Ovary (tissue), 9 donors: ENCODE results near the gene IKZF1. TPM values are rescaled to one million over a fixed set of nuclear protein-coding genes. Genes with fewer than 3 reads are reported as not detected.

Source experiments
- DNase-seq, 5 donors: peaks; one replicate each; pipeline ENCODE4 v3.0.0-alpha.2; 2019 to 2020
- H3K27ac ChIP-seq, 2 donors: fragments of 200-600 bp; one replicate each; pipeline versions ENCODE4 v1.5.1 to v1.8.0; 2019 to 2022
- H3K27me3 ChIP-seq: fragments of 200-600 bp; one replicate; pipeline ENCODE4 v1.8.0; 2022
- H3K36me3 ChIP-seq: fragments of 200-600 bp; sonication (generic); one replicate; pipeline ENCODE4 v1.5.1; 2019
- H3K4me1 ChIP-seq: one replicate; pipeline ENCODE4 v1.8.1; 2013; ENCODE audit warnings: mild to moderate bottlenecking, moderate library complexity; ENCODE audit not compliant: insufficient read depth
- H3K4me3 ChIP-seq: fragments of 200-600 bp; sonication (generic); one replicate; pipeline ENCODE4 v1.5.1; 2017
- H3K9me3 ChIP-seq, 2 donors: fragments of 200-600 bp in 1 of 2; sonication (generic) in 1 of 2; one replicate each; pipeline versions ENCODE4 v1.5.1 to v1.8.1; 2013 to 2019; ENCODE audit warnings: mild to moderate bottlenecking in 1 of 2, moderate library complexity in 1 of 2
- EP300 ChIP-seq: sonication (generic); formaldehyde crosslinking; IDR thresholded peaks from one replicate; pipeline ENCODE4 v1.6.1; 2017; ENCODE audit warnings: antibody characterized with exemption
- POLR2A ChIP-seq: fragments of 450-650 bp; IDR thresholded peaks from one replicate; pipeline ENCODE4 v1.6.1; 2017; ENCODE audit warnings: antibody characterized with exemption, mild to moderate bottlenecking, moderate library complexity
- WGBS, 3 donors: extraction: QIAGEN DNeasy Blood & Tissue Kit in 1 of 3; methylation state at CpG; one replicate each; pipeline versions ENCODE4 v1.1.5 to v1.1.7; 2013 to 2017; 5-methylcytosine and 5-hydroxymethylcytosine counted together
- intact Hi-C, 4 donors: fragments of 100-400 bp; cut with DNase I; formaldehyde crosslinking; loops; one replicate each; pipeline versions ENCODE4 v1.11.0 to v1.15.1; 2022 to 2023
- polyA plus RNA-seq, 2 donors: library from polyadenylated mRNA; stranded (reverse); fragments of 200-250 nt in 1 of 2; fragments of 350-450 nt in 1 of 2; fragmentation: Illumina TruSeq in 1 of 2; extraction: RNeasy Lipid Tissue Mini Kit (QIAGEN cat#74804) in 1 of 2; gene quantifications; one replicate each; pipeline ENCODE4 v1.2.3, GENCODE V29; 2013 to 2014
- total RNA-seq, 7 donors: library from RNA; depleted of rRNA in 2 of 7; stranded (reverse); fragments of >200 nt in 2 of 7; fragmentation: NEBNext Ultra II Directional in 3 of 7; extraction: Animal tissue kit (Norgen Biotek cat#: 25700) in 3 of 7; gene quantifications; one replicate each; pipeline versions ENCODE4 v1.1.0 to v1.2.4, GENCODE V29; 2016 to 2023
- TF ChIP-seq, protein P1 (sequence below), 3 donors: fragments of 450-650 bp in 2 of 3; fragments of 200-600 bp in 1 of 3; IDR thresholded peaks; one replicate each; pipeline versions ENCODE4 v1.5.1 to v1.8.0; 2016 to 2022; ENCODE audit warnings: antibody characterized with exemption in 3 of 3, mild to moderate bottlenecking in 1 of 3
- donor health status: DM: no; HTN: no; CAD: no; lungs with moderate emphysema.
- donor health status: DM: no; HTN: no; CAD: no.
- donor health status: Bipolar disorder and iron deficiency.
- donor health status: DM: yes; HTN: yes; CAD: no.
- donor health status: DM: no; HTN: no; CAD: no.
- donor health status: DM: yes; HTN: yes; CAD: no.

The IKZF1 gene
- total and polyA plus RNA-seq, 9 donors = 0.59 to 7.5 (median 3.3) TPM

DNA sequence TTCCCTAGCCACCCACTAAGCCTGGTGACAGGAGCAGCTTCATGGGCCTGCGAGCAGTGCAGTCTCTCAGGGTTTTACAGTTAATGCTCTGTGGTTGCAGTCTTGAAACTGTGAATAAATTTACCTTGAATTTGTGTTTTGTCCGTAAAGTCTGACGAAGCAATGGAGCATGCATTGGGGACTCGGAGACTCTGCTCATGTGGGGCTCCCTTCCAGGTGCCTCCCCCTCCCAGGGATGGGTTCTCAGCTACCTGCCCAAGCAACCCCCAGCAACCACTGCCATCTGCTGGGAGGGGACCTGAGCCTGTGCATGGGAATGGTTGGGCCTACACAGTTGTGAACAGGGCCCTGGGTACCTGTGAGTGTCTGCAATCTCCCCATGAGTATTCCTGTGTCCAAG lies 36.3 kb upstream of the IKZF1 start:
- Histone ChIP-seq H3K9me3 (no peaks in the 10 kb centered on the region), H3K27me3 (no peaks in the 10 kb centered on the region), H3K36me3 (no peaks in the 10 kb centered on the region), H3K27ac (no peak overlapping the region), H3K4me1 (no peaks in the 10 kb centered on the region), H3K4me3 (no peak overlapping the region)
- intact Hi-C loops = no loop called here
- DNase-seq = no peak
- TF ChIP-seq POLR2A = no peak
- TF ChIP-seq, protein P1, sequence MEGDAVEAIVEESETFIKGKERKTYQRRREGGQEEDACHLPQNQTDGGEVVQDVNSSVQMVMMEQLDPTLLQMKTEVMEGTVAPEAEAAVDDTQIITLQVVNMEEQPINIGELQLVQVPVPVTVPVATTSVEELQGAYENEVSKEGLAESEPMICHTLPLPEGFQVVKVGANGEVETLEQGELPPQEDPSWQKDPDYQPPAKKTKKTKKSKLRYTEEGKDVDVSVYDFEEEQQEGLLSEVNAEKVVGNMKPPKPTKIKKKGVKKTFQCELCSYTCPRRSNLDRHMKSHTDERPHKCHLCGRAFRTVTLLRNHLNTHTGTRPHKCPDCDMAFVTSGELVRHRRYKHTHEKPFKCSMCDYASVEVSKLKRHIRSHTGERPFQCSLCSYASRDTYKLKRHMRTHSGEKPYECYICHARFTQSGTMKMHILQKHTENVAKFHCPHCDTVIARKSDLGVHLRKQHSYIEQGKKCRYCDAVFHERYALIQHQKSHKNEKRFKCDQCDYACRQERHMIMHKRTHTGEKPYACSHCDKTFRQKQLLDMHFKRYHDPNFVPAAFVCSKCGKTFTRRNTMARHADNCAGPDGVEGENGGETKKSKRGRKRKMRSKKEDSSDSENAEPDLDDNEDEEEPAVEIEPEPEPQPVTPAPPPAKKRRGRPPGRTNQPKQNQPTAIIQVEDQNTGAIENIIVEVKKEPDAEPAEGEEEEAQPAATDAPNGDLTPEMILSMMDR (IDR thresholded peaks at IDR 0.05) = no peak
- TF ChIP-seq EP300 = no peak
- WGBS, 3 donors = 89 to 91% (median 90%) methylated on average over 4 of the region's 4 CpGs

DNA sequence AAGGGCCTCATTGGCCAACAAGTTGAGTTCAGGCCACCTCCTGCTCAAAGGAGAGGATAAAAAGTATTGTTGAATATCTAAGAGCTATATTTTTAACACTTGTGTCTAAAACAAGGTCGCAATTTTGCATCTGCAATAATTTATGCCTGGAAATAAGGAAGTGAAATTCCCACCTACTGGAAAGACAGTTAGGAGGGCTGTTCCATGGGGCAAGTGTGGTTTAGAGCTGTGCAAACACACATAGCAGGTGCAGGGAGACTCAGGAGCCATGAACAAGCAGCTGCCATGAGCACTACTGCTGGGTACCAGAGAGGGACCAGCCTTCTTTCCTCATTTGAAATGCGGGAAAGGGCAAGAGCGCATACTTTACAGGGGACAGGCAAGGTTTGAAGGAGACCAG lies 35.5 kb upstream of the IKZF1 start:
- no peak for DNase-seq
- intact Hi-C loops = no loop called here
- Histone ChIP-seq H3K36me3 (no peaks in the 10 kb centered on the region), H3K27ac (no peak overlapping the region), H3K27me3 (no peaks in the 10 kb centered on the region), H3K4me1 (no peaks in the 10 kb centered on the region), H3K9me3 (no peaks in the 10 kb centered on the region), H3K4me3 (no peak overlapping the region)
- TF ChIP-seq EP300 (no peak), POLR2A (no peak)
- TF ChIP-seq, protein P1 (IDR thresholded peaks at IDR 0.05) = no peak
- 69 to 76% (median 76%) methylated on average over 3 of the region's 3 CpGs for WGBS, 3 donors

DNA sequence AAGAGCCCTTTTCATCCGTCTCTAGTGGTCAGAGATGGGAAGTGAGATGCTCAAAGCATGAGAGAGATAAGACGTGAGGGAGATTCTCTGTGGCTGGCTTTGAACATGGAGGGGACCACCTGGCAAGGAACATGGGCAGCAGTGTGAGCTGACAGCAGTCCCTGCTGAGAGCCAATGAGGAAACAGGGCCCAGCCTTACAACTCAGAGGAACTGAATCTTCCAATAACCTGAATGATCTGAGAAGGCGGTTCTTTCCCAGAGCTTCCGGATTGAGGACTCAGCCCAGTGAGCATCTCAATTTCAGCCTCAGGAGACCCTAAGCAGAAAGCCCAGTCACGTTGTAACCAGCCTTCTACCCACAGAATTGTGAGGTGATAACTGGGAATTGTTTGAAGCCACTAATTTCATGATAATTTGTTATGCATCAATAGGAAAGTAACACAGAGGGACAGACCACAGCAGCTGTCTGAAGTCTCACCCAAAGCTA lies 33.9 kb upstream of the IKZF1 start:
- no peak for TF ChIP-seq EP300
- TF ChIP-seq, protein P1 (IDR thresholded peaks at IDR 0.05) = no peak
- TF ChIP-seq POLR2A = no peak
- H3K36me3 ChIP-seq = no peaks in the 10 kb centered on the region
- H3K27me3 ChIP-seq = no peaks in the 10 kb centered on the region
- no peaks in the 10 kb centered on the region for H3K9me3 ChIP-seq
- 75 to 82% (median 77%) methylated on average over 5 of the region's 5 CpGs for WGBS, 3 donors
- no peak overlapping the region for H3K4me3 ChIP-seq
- H3K4me1 ChIP-seq = no peaks in the 10 kb centered on the region
- intact Hi-C loops = no loop called here
- no peak overlapping the region for H3K27ac ChIP-seq
- DNase-seq = no peak

DNA sequence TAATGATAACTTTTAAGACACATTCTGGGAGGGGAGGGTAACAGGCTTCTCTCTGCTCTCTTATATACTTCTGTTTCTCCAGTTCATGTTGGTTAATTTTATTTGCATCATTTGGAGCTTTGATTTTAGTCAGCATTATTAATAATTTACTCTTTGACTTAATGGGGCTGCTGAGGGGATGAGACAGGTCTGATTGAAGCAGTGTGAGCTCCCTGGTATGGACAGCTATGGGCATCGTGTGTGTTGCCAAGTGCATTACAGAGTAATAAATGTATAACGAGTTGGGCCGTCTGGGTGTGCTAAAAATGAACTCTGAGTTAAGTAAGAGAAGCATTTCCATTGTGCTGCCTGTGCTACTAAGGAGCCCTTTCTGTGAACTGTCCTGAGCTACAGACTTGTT lies 31.7 kb upstream of the IKZF1 start:
- Histone ChIP-seq H3K27ac (no peak overlapping the region), H3K4me1 (no peaks in the 10 kb centered on the region), H3K9me3 (no peaks in the 10 kb centered on the region), H3K27me3 (no peaks in the 10 kb centered on the region), H3K4me3 (no peak overlapping the region), H3K36me3 (no peaks in the 10 kb centered on the region)
- WGBS, 3 donors = 55 to 61% (median 59%) methylated on average over 3 of the region's 3 CpGs
- intact Hi-C loops = no loop called here
- TF ChIP-seq EP300 (no peak), POLR2A (no peak)
- TF ChIP-seq, protein P1 (IDR thresholded peaks at IDR 0.05) = no peak
- no peak for DNase-seq

DNA sequence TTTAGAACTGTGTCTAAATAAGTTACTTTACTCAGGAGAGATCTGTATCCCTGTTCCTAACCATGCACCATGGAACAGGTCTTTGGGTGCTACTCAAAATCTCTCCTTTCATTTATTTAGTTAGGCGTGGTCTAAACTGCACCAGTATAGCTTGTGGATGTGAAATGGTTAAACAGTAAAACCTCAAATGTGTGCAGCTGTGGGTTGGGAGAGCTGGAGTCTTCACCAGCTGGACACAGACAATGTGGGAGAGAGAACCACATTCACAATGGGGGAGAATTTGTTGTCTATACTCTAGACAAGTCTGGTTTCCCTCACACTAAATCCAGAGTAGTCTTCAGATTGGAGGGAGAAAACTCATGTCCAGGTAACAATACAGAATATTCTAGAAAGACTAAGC lies 31.2 kb upstream of the IKZF1 start:
- no peak for DNase-seq
- Histone ChIP-seq H3K36me3 (no peaks in the 10 kb centered on the region), H3K27me3 (no peaks in the 10 kb centered on the region), H3K27ac (no peak overlapping the region), H3K4me1 (no peaks in the 10 kb centered on the region), H3K9me3 (no peaks in the 10 kb centered on the region), H3K4me3 (no peak overlapping the region)
- no peak for TF ChIP-seq POLR2A
- TF ChIP-seq, protein P1 (IDR thresholded peaks at IDR 0.05) = no peak
- TF ChIP-seq EP300 = no peak
- intact Hi-C loops = no loop called here
- 63 to 81% (median 77%) methylated on average over 1 of the region's 1 CpG for WGBS, 3 donors
